ENCODE data around the gene MACROH2A2.

Gene MACROH2A2

DNA sequence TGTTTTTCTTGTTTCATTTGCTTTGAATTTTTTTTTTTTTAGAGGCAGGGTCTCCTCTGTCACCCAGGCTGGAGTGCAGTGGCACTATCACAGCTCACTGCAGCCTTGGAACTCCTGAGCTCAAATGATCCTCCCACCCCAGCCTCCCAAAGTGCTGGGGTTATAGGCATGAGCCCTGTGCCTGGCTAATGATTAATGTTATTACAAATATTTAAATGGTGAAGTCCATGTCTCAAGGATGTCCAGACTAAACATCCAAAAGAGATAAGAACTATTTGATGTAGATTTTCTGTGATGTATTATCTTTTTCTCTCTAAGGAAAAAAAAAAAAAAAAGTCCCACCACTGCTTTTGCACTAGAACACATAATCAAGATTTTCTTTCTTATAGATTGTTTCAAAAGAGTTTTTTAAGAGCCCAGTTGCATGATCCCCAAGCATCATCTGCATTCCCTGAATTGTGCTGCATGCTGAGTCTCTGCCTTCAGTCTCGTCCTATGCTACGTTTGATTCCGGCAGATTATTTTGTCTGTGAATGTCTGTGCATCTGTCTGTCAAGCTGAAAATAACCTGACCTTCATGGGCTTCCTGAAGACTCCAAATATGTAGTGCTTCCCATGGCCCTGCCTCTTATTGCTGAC lies 33.4 kb downstream of the MACROH2A2 start:
- H3K27ac ChIP-seq (ENCODE audit: insufficient read depth, low read depth, low read length, poor library complexity, severe bottlenecking): no peak overlapping the region
- no peak overlapping the region for H3K4me3 ChIP-seq (ENCODE audit: insufficient read depth, low read depth, low read length)
- H3K36me3 ChIP-seq (ENCODE audit: control insufficient read depth, insufficient read depth, low read length): peaks cover 3% of the 10 kb centered on the region
- H3K9me3 ChIP-seq (ENCODE audit: control insufficient read depth, low read length): no peaks in the 10 kb centered on the region
- WGBS, 2 experiments: 97 to 99% methylated on average over 3 of the region's 3 CpGs
- H3K4me1 ChIP-seq (ENCODE audit: control insufficient read depth, insufficient read depth, low read length): no peaks in the 10 kb centered on the region
- no peaks in the 10 kb centered on the region for H3K27me3 ChIP-seq (ENCODE audit: control insufficient read depth, insufficient read depth, low read length, poor library complexity, severe bottlenecking)

DNA sequence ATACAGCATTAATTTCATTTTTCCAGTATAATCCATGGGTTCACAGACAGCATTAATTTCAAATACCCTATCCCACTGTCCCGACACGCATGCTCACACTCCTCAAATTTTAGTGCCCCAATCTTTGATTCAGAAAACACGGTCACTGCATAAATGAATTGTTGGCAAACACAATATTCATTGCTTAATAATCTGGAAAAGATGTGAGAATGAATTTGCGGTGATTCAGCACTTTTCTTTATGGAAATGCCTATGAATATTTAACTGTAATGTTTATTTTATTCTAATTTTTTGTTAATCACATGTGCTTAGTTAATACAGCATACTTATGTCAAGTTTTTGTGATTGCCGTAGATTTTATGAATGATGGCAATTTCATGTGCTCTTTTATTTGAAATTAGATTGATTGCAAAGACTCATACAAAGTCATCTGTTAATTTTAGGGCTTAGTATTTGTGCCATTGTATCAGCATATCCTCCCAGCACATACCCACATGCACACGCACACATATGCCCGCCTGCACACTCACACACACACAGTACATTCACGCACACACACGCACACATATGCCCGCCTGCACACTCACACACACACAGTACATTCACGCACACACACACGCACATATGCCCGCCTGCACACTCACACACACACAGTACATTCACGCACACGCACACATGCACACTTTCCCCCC lies 35.1 kb downstream of the MACROH2A2 start:
- peaks cover 14% of the 10 kb centered on the region for H3K36me3 ChIP-seq (ENCODE audit: control insufficient read depth, insufficient read depth, low read length)
- WGBS, 2 experiments: 83 to 86% methylated on average over 15 of the region's 15 CpGs
- no peaks in the 10 kb centered on the region for H3K4me1 ChIP-seq (ENCODE audit: control insufficient read depth, insufficient read depth, low read length)
- H3K27ac ChIP-seq (ENCODE audit: insufficient read depth, low read depth, low read length, poor library complexity, severe bottlenecking): no peak overlapping the region
- no peaks in the 10 kb centered on the region for H3K9me3 ChIP-seq (ENCODE audit: control insufficient read depth, low read length)
- no peaks in the 10 kb centered on the region for H3K27me3 ChIP-seq (ENCODE audit: control insufficient read depth, insufficient read depth, low read length, poor library complexity, severe bottlenecking)
- H3K4me3 ChIP-seq (ENCODE audit: insufficient read depth, low read depth, low read length): no peak overlapping the region

DNA sequence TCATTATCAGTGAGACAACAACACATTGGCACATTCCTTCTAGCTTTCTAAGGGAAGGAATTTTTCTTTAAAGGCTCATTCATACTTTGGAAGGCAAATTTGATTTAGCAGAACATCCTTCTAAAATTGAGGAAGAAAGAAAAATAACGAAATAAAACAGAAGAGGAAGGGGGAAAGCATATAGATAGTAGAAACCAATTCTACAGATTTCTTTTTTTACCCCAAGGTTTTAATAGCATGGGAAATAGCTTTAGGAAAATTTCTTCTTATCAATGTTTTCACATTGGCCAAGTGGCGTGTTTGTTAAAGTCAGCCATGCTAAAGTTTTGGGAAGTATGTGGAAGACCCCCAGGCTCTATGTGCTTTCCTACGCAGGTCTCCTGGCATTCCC lies 35.7 kb downstream of the MACROH2A2 start:
- Histone ChIP-seq H3K9me3 (ENCODE audit: control insufficient read depth, low read length) (no peaks in the 10 kb centered on the region), H3K4me3 (ENCODE audit: insufficient read depth, low read depth, low read length) (no peak overlapping the region), H3K36me3 (ENCODE audit: control insufficient read depth, insufficient read depth, low read length) (peaks cover 17% of the 10 kb centered on the region), H3K4me1 (ENCODE audit: control insufficient read depth, insufficient read depth, low read length) (no peaks in the 10 kb centered on the region), H3K27ac (ENCODE audit: insufficient read depth, low read depth, low read length, poor library complexity, severe bottlenecking) (no peak overlapping the region), H3K27me3 (ENCODE audit: control insufficient read depth, insufficient read depth, low read length, poor library complexity, severe bottlenecking) (no peaks in the 10 kb centered on the region)
- WGBS, 2 experiments: 97 to 100% methylated on average over 2 to 3 of the region's 3 CpGs

DNA sequence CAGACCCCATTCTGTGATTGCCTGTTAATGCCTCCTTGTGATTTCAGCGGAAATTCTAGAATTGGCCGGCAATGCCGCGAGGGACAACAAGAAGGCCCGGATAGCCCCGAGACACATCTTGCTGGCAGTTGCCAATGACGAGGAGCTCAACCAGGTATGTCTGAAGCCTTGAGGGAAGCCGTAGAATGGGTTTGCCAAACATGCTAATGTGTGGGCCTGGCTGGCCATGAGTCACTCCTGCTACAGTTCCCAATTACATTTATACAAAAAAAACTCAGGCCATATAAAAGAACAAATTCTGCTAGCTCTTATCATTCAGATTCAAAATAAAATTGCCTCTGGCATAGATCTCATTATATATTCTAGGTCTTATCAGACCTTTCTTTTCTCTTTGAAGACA lies 37.4 kb downstream of the MACROH2A2 start:
- Histone ChIP-seq H3K9me3 (ENCODE audit: control insufficient read depth, low read length) (no peaks in the 10 kb centered on the region), H3K36me3 (ENCODE audit: control insufficient read depth, insufficient read depth, low read length) (peaks cover 33% of the 10 kb centered on the region), H3K4me3 (ENCODE audit: insufficient read depth, low read depth, low read length) (no peak overlapping the region), H3K4me1 (ENCODE audit: control insufficient read depth, insufficient read depth, low read length) (no peaks in the 10 kb centered on the region), H3K27me3 (ENCODE audit: control insufficient read depth, insufficient read depth, low read length, poor library complexity, severe bottlenecking) (no peaks in the 10 kb centered on the region), H3K27ac (ENCODE audit: insufficient read depth, low read depth, low read length, poor library complexity, severe bottlenecking) (no peak overlapping the region)
- WGBS, 2 experiments: 94 to 96% methylated on average over 8 of the region's 8 CpGs

DNA sequence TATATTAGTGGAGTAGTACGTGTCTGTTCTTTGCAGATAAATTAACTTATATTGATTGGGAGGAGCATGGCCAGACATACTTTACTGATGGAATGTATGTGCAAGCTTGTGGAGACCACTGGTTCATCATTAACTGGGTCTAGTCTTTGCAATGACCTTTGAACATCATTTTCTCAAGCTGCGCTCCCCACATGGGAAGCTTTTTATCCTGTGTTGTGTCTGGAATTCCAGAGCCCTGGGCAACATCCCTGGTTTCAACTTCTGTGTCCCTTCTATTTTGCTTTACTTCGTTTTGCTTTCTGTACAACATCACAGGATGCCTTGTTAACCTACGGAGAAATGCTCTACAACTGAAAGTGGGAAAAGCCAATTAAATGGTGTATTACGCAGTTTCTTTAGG lies 38.3 kb downstream of the MACROH2A2 start:
- Histone ChIP-seq H3K9me3 (ENCODE audit: control insufficient read depth, low read length) (no peaks in the 10 kb centered on the region), H3K4me1 (ENCODE audit: control insufficient read depth, insufficient read depth, low read length) (no peaks in the 10 kb centered on the region), H3K4me3 (ENCODE audit: insufficient read depth, low read depth, low read length) (no peak overlapping the region), H3K36me3 (ENCODE audit: control insufficient read depth, insufficient read depth, low read length) (peaks cover 40% of the 10 kb centered on the region), H3K27ac (ENCODE audit: insufficient read depth, low read depth, low read length, poor library complexity, severe bottlenecking) (no peak overlapping the region), H3K27me3 (ENCODE audit: control insufficient read depth, insufficient read depth, low read length, poor library complexity, severe bottlenecking) (no peaks in the 10 kb centered on the region)
- WGBS, 2 experiments: 96 to 97% methylated on average over 5 of the region's 5 CpGs

DNA sequence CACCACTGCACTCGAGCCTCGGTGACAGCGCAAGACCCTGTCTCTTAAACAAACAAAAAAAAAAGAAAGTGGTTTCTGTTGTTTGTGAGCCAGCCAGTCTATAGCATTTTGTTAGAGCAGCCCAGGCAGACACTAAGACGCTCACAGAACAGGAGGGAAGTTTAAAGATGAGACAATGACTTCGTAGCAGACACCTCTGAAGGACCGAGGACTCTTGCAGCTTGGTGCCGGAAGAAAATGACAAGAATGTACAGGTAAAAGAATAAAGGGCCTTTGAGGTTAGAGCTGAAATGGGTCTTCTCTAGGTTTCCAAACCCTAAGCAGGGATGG lies 39.7 kb downstream of the MACROH2A2 start:
- WGBS, 2 experiments: 94 to 95% methylated on average over 7 of the region's 7 CpGs
- peaks cover 37% of the 10 kb centered on the region for H3K36me3 ChIP-seq (ENCODE audit: control insufficient read depth, insufficient read depth, low read length)
- H3K4me3 ChIP-seq (ENCODE audit: insufficient read depth, low read depth, low read length): no peak overlapping the region
- H3K27me3 ChIP-seq (ENCODE audit: control insufficient read depth, insufficient read depth, low read length, poor library complexity, severe bottlenecking): no peaks in the 10 kb centered on the region
- H3K9me3 ChIP-seq (ENCODE audit: control insufficient read depth, low read length): no peaks in the 10 kb centered on the region
- H3K4me1 ChIP-seq (ENCODE audit: control insufficient read depth, insufficient read depth, low read length): no peaks in the 10 kb centered on the region
- no peak overlapping the region for H3K27ac ChIP-seq (ENCODE audit: insufficient read depth, low read depth, low read length, poor library complexity, severe bottlenecking)

DNA sequence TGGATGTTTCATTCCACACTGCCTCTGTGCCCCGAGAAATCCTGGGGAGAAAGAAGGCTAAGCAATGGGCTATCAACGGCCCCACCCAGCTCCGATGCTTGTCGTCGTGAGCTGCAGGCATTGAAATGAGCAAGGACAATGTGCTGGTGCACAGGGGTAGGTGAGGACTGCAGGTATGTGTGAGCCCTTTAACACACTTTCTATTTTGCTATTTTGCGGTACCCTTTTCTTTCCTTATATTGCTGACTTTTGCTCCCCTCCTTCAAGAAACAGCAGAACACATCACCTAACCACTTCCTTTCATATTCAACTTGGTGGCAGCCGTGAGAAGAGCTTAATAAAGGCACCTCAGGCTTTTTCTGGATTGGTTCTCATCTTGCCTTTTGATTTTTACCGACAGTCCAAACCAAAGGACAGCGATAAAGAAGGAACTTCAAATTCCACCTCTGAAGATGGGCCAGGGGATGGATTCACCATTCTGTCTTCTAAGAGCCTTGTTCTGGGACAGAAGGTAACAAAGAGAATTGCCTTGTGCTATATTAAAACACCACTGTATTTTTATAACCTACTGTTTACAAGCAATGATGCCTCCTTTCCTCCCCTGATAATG lies 40.8 kb downstream of the MACROH2A2 start:
- peaks cover 39% of the 10 kb centered on the region for H3K36me3 ChIP-seq (ENCODE audit: control insufficient read depth, insufficient read depth, low read length)
- no peaks in the 10 kb centered on the region for H3K4me1 ChIP-seq (ENCODE audit: control insufficient read depth, insufficient read depth, low read length)
- no peak overlapping the region for H3K27ac ChIP-seq (ENCODE audit: insufficient read depth, low read depth, low read length, poor library complexity, severe bottlenecking)
- H3K9me3 ChIP-seq (ENCODE audit: control insufficient read depth, low read length): no peaks in the 10 kb centered on the region
- H3K27me3 ChIP-seq (ENCODE audit: control insufficient read depth, insufficient read depth, low read length, poor library complexity, severe bottlenecking): no peaks in the 10 kb centered on the region
- no peak overlapping the region for H3K4me3 ChIP-seq (ENCODE audit: insufficient read depth, low read depth, low read length)
- 96% methylated on average over 9 of the region's 9 CpGs for WGBS, 2 experiments

DNA sequence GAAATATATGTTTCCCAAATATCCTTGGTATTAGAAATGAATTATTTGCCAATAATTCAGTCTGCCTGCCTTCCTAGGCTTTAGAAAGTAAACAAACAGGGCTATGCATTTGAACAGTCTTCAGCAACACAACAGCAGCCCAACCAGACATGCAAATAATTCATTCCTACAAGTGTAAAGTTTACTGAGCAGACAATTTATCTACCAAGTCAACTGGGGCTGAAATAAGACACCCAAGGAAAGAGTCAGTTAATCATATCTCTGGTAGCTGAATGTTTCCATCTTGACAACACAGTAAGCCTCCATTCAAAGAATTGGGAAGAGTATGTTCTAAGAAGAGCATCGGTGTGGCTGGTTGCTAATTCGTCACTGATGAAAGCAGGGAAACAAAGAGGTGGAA lies 41.6 kb downstream of the MACROH2A2 start:
- peaks cover 45% of the 10 kb centered on the region for H3K36me3 ChIP-seq (ENCODE audit: control insufficient read depth, insufficient read depth, low read length)
- H3K4me1 ChIP-seq (ENCODE audit: control insufficient read depth, insufficient read depth, low read length): no peaks in the 10 kb centered on the region
- no peaks in the 10 kb centered on the region for H3K9me3 ChIP-seq (ENCODE audit: control insufficient read depth, low read length)
- H3K27ac ChIP-seq (ENCODE audit: insufficient read depth, low read depth, low read length, poor library complexity, severe bottlenecking): no peak overlapping the region
- 94 to 95% methylated on average over 2 of the region's 2 CpGs for WGBS, 2 experiments
- H3K4me3 ChIP-seq (ENCODE audit: insufficient read depth, low read depth, low read length): no peak overlapping the region
- H3K27me3 ChIP-seq (ENCODE audit: control insufficient read depth, insufficient read depth, low read length, poor library complexity, severe bottlenecking): no peaks in the 10 kb centered on the region

DNA sequence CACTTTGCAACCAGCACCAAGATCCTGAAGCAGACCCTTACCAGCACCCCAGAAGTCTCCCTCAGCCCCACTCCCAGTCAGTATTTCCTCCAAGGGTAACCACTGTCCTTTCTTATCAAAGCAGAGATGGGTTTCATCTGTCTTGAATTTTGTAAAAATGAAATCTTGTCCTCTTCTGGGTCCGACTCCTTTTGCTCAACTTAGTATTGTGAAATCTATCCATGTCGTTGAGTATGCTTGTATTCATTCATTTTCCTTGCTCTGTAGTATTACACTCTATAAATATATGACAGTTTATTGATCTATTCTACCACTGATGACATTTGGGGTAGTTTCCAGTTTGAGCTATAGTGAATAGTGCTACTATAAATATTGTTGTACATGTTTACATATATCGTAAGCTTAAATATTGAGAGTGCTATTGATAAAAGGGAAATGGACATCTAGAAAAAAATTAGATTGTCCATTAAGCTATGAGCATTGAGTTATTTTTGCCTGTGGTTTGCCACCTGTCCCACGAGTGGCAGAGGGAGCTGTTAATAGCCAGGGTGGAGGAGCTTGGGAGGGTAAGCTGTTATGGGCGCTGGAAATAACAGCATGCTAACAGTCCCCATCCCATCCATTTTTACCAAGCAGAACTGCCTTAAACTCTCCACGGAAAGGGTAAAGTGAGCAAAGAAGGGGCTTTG lies 43.5 kb downstream of the MACROH2A2 start:
- peaks cover 64% of the 10 kb centered on the region for H3K36me3 ChIP-seq (ENCODE audit: control insufficient read depth, insufficient read depth, low read length)
- H3K27ac ChIP-seq (ENCODE audit: insufficient read depth, low read depth, low read length, poor library complexity, severe bottlenecking): no peak overlapping the region
- WGBS, 2 experiments: 91 to 92% methylated on average over 4 to 6 of the region's 6 CpGs

DNA sequence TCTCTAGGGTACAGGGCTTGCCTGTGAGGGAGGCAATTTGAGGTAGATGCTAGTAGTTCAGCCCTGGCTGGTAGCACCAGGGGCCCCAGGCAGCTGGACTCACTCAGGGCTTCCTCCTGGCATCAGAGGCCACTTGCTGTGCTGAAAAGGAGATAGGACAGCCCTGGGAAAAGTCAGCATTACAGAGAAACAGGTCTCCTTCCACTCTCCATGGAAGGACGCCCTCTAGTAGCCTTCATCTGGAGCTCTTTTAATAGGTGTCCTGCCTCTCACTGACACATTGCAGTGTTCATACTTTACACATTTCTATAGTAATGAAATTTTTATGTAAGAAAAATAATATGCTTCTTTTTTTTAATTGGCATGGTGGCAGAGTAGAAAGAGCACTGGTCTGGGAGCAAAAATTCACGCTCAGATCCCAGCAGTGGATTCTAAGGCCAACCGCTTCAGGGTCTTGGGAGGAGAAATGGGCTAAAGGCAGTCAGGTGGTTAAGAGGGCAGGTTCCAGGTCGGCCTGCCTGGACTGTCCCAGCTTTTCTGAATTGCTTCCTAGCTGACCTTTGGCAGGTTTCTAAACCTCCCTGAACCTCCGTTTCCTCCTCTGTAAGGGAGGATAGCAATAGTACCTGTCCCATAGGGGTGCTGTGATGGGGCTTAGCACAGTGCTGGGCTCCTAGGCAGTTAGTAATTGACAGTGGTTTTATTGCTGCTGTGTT lies 44.2 kb downstream of the MACROH2A2 start:
- Histone ChIP-seq H3K4me3 (ENCODE audit: insufficient read depth, low read depth, low read length) (no peak overlapping the region), H3K27ac (ENCODE audit: insufficient read depth, low read depth, low read length, poor library complexity, severe bottlenecking) (no peak overlapping the region), H3K4me1 (ENCODE audit: control insufficient read depth, insufficient read depth, low read length) (no peaks in the 10 kb centered on the region), H3K36me3 (ENCODE audit: control insufficient read depth, insufficient read depth, low read length) (peaks cover 65% of the 10 kb centered on the region), H3K27me3 (ENCODE audit: control insufficient read depth, insufficient read depth, low read length, poor library complexity, severe bottlenecking) (no peaks in the 10 kb centered on the region), H3K9me3 (ENCODE audit: control insufficient read depth, low read length) (no peaks in the 10 kb centered on the region)
- 88 to 94% methylated on average over 5 of the region's 5 CpGs for WGBS, 2 experiments

More for the DNA sequence above, 43.5 kb downstream of the MACROH2A2 start:
- no peaks in the 10 kb centered on the region for H3K27me3 ChIP-seq (ENCODE audit: control insufficient read depth, insufficient read depth, low read length, poor library complexity, severe bottlenecking)
- H3K4me1 ChIP-seq (ENCODE audit: control insufficient read depth, insufficient read depth, low read length): no peaks in the 10 kb centered on the region
- no peak overlapping the region for H3K4me3 ChIP-seq (ENCODE audit: insufficient read depth, low read depth, low read length)
- H3K9me3 ChIP-seq (ENCODE audit: control insufficient read depth, low read length): no peaks in the 10 kb centered on the region
